ENCODE measurements around the gene ARHGAP40.

The ARHGAP40 gene

GRCh38 chr20:38645351-38645750, 43.7 kb downstream of the ARHGAP40 start:
- Histone ChIP-seq H3K4me2 (no peak overlapping the region), H3K27me3 (peaks cover 3% of the 10 kb centered on the region; the same call in 1 of the 2 replicates), H3K36me3 (no peaks in the 10 kb centered on the region), H3K9ac (no peak overlapping the region), H3K9me3 (no peaks in the 10 kb centered on the region), H3K4me1 (peaks cover 7% of the 10 kb centered on the region; the same call in 1 of the 2 replicates), H3K27ac (no peak overlapping the region), H4K20me1 (no peaks in the 10 kb centered on the region), H3K4me3 (no peak overlapping the region)
- TF ChIP-seq Cebpa-rat (IDR thresholded peaks at IDR 0.05) = no peak

GRCh38 chr20:38645980-38646858, 44.6 kb downstream of the ARHGAP40 start:
- Histone ChIP-seq H3K4me3 (peak overlapping the region; percentile 54), H3K36me3 (no peaks in the 10 kb centered on the region), H3K4me1 (peaks cover 7% of the 10 kb centered on the region; the same call in 1 of the 2 replicates), H3K9me3 (no peaks in the 10 kb centered on the region), H4K20me1 (no peaks in the 10 kb centered on the region), H3K4me2 (peak overlapping the region; percentile 86), H3K9ac (no peak overlapping the region), H3K27me3 (peaks cover 3% of the 10 kb centered on the region; the same call in 1 of the 2 replicates), H3K27ac (no peak overlapping the region)
- no peak for TF ChIP-seq Cebpa-rat (IDR thresholded peaks at IDR 0.05)

GRCh38 chr20:38649275-38649891, 47.8 kb downstream of the ARHGAP40 start:
- Histone ChIP-seq H3K4me2 (no peak overlapping the region), H3K4me3 (no peak overlapping the region), H3K9ac (no peak overlapping the region), H4K20me1 (no peaks in the 10 kb centered on the region), H3K27ac (no peak overlapping the region), H3K4me1 (peaks cover 7% of the 10 kb centered on the region; the same call in 1 of the 2 replicates), H3K27me3 (peaks cover 3% of the 10 kb centered on the region; the same call in 1 of the 2 replicates), H3K36me3 (no peaks in the 10 kb centered on the region), H3K9me3 (no peaks in the 10 kb centered on the region)
- no peak for TF ChIP-seq Cebpa-rat (IDR thresholded peaks at IDR 0.05)

GRCh38 chr20:38650010-38650409, 48.4 kb downstream of the ARHGAP40 start:
- Histone ChIP-seq H4K20me1 (no peaks in the 10 kb centered on the region), H3K4me1 (peaks cover 7% of the 10 kb centered on the region; the same call in 1 of the 2 replicates), H3K4me3 (no peak overlapping the region), H3K9me3 (no peaks in the 10 kb centered on the region), H3K36me3 (no peaks in the 10 kb centered on the region), H3K27me3 (no peaks in the 10 kb centered on the region), H3K4me2 (no peak overlapping the region), H3K27ac (no peak overlapping the region), H3K9ac (no peak overlapping the region)
- no peak for TF ChIP-seq Cebpa-rat (IDR thresholded peaks at IDR 0.05)

GRCh38 chr20:38651154-38651553, 49.5 kb downstream of the ARHGAP40 start:
- Histone ChIP-seq H3K4me1 (peaks cover 7% of the 10 kb centered on the region; the same call in 1 of the 2 replicates), H4K20me1 (no peaks in the 10 kb centered on the region), H3K4me2 (no peak overlapping the region), H3K9ac (no peak overlapping the region), H3K4me3 (no peak overlapping the region), H3K27ac (no peak overlapping the region), H3K27me3 (no peaks in the 10 kb centered on the region), H3K36me3 (no peaks in the 10 kb centered on the region), H3K9me3 (no peaks in the 10 kb centered on the region)
- TF ChIP-seq Cebpa-rat (IDR thresholded peaks at IDR 0.05) = no peak

- TF ChIP-seq Cebpa-rat (IDR thresholded peaks at IDR 0.05) = no peak
- Histone ChIP-seq H3K9ac (no peak overlapping the region), H3K9me3 (no peaks in the 10 kb centered on the region), H3K4me1 (peaks cover 4% of the 10 kb centered on the region; the same call in 1 of the 2 replicates), H3K4me2 (no peak overlapping the region), H3K36me3 (no peaks in the 10 kb centered on the region), H3K27me3 (no peaks in the 10 kb centered on the region), H4K20me1 (no peaks in the 10 kb centered on the region), H3K27ac (no peak overlapping the region), H3K4me3 (no peak overlapping the region)
These were observed 50.0 kb downstream of the ARHGAP40 start for GRCh38 chr20:38651562-38651961.

GRCh38 chr20:38652995-38653394, 51.4 kb downstream of the ARHGAP40 start:
- Histone ChIP-seq H3K27ac (no peak overlapping the region), H3K9me3 (no peaks in the 10 kb centered on the region), H3K4me3 (no peak overlapping the region), H3K9ac (no peak overlapping the region), H3K36me3 (no peaks in the 10 kb centered on the region), H3K27me3 (no peaks in the 10 kb centered on the region), H3K4me2 (no peak overlapping the region), H4K20me1 (no peaks in the 10 kb centered on the region), H3K4me1 (no peaks in the 10 kb centered on the region)
- no peak for TF ChIP-seq Cebpa-rat (IDR thresholded peaks at IDR 0.05)

- Histone ChIP-seq H3K9me3 (no peaks in the 10 kb centered on the region), H3K36me3 (no peaks in the 10 kb centered on the region), H3K27ac (no peak overlapping the region), H3K4me2 (no peak overlapping the region), H3K27me3 (no peaks in the 10 kb centered on the region), H3K4me3 (no peak overlapping the region), H3K4me1 (no peaks in the 10 kb centered on the region), H3K9ac (no peak overlapping the region), H4K20me1 (no peaks in the 10 kb centered on the region)
- no peak for TF ChIP-seq Cebpa-rat (IDR thresholded peaks at IDR 0.05)
These were observed 55.8 kb downstream of the ARHGAP40 start for GRCh38 chr20:38657390-38657789.

GRCh38 chr20:38658879-38659596, 57.4 kb downstream of the ARHGAP40 start:
- H3K4me3 ChIP-seq = no peak overlapping the region
- H3K9ac ChIP-seq = no peak overlapping the region
- no peaks in the 10 kb centered on the region for H3K36me3 ChIP-seq
- H4K20me1 ChIP-seq = no peaks in the 10 kb centered on the region
- H3K9me3 ChIP-seq = no peaks in the 10 kb centered on the region
- TF ChIP-seq Cebpa-rat (IDR thresholded peaks at IDR 0.05) = no peak
- H3K4me2 ChIP-seq = no peak overlapping the region
- H3K27ac ChIP-seq = no peak overlapping the region
- H3K4me1 ChIP-seq = no peaks in the 10 kb centered on the region
- H3K27me3 ChIP-seq = no peaks in the 10 kb centered on the region

- Histone ChIP-seq H3K4me2 (no peak overlapping the region), H3K9ac (no peak overlapping the region), H3K4me1 (no peaks in the 10 kb centered on the region), H4K20me1 (no peaks in the 10 kb centered on the region), H3K27me3 (no peaks in the 10 kb centered on the region), H3K27ac (no peak overlapping the region), H3K4me3 (no peak overlapping the region), H3K36me3 (no peaks in the 10 kb centered on the region), H3K9me3 (no peaks in the 10 kb centered on the region)
- TF ChIP-seq Cebpa-rat (IDR thresholded peaks at IDR 0.05) = no peak
These were observed 57.9 kb downstream of the ARHGAP40 start for GRCh38 chr20:38659597-38659880.

Measured in BLaER1 (cell line).